Measurements from ENCODE around the gene VARS2.

DNA sequence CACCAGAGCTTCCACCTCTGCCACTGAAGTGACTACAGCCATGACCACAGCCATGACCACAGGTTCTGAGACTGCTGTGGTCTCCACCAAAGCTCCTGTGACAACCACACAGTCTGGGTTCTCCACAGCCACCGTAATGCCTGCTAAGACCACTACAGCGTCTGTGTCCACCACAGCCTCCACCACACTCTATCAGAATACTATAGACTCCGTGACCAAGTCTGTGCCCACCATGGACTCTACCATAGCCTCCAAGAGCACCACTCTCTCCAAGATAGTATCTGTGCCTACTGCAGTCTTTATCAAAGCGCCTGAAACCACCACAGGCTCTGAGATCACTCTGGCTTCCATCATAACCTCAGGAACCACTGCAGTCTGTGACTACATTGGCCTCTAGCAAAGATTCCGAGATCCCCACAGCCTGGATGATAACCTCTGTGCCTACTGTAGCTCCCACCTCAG is 51.1 kb downstream of the VARS2 start:
- TF ChIP-seq, protein P1, sequence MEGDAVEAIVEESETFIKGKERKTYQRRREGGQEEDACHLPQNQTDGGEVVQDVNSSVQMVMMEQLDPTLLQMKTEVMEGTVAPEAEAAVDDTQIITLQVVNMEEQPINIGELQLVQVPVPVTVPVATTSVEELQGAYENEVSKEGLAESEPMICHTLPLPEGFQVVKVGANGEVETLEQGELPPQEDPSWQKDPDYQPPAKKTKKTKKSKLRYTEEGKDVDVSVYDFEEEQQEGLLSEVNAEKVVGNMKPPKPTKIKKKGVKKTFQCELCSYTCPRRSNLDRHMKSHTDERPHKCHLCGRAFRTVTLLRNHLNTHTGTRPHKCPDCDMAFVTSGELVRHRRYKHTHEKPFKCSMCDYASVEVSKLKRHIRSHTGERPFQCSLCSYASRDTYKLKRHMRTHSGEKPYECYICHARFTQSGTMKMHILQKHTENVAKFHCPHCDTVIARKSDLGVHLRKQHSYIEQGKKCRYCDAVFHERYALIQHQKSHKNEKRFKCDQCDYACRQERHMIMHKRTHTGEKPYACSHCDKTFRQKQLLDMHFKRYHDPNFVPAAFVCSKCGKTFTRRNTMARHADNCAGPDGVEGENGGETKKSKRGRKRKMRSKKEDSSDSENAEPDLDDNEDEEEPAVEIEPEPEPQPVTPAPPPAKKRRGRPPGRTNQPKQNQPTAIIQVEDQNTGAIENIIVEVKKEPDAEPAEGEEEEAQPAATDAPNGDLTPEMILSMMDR (IDR thresholded peaks at IDR 0.05 in 4 of 5, conservative IDR thresholded peaks at IDR 0.05 in 1 of 5): no peak
- no peak for TF ChIP-seq POLR2A (IDR thresholded peaks at IDR 0.05)

Measured in gastrocnemius medialis (tissue), 4 donors.